Loucy (cell line): ENCODE measurements around the gene CNTROB.

Source experiments
- H2AFZ ChIP-seq: fragments of 200-600 bp; sonication (generic); 2 replicates; pipeline ENCODE4 v1.6.0; 2016; ENCODE audit warnings: antibody characterized with exemption, mild to moderate bottlenecking, low read length, moderate library complexity
- H3F3A ChIP-seq: fragments of 200-600 bp; 2 replicates; pipeline ENCODE4 v1.6.0; 2016; ENCODE audit warnings: antibody characterized with exemption, low read depth, mild to moderate bottlenecking
- H3K27me3 ChIP-seq: fragments of 200-600 bp; sonication (generic); 2 replicates; pipeline ENCODE4 v1.6.1; 2014; ENCODE audit warnings: low read length, mild to moderate bottlenecking; ENCODE audit not compliant: insufficient read depth, poor library complexity, severe bottlenecking
- H3K36me3 ChIP-seq: fragments of 200-600 bp; sonication (generic); 2 replicates; pipeline ENCODE4 v1.6.1; 2016; ENCODE audit warnings: low read length; ENCODE audit not compliant: insufficient read depth
- H3K4me1 ChIP-seq: fragments of 200-600 bp; sonication (generic); 2 replicates; pipeline ENCODE4 v1.5.1; 2014; ENCODE audit warnings: low read length, mild to moderate bottlenecking; ENCODE audit not compliant: insufficient read depth, poor library complexity, severe bottlenecking
- H3K4me2 ChIP-seq: fragments of 200-600 bp; sonication (generic); 2 replicates; pipeline ENCODE4 v1.6.0; 2014; ENCODE audit warnings: antibody characterized with exemption, low read length, low read depth, mild to moderate bottlenecking; ENCODE audit not compliant: poor library complexity, severe bottlenecking
- H3K4me3 ChIP-seq: fragments of 200-600 bp; sonication (generic); 2 replicates; pipeline ENCODE4 v1.5.1; 2014; ENCODE audit warnings: low read length, mild to moderate bottlenecking, mixed read lengths; ENCODE audit not compliant: poor library complexity, severe bottlenecking
- H3K79me2 ChIP-seq: fragments of 200-600 bp; sonication (generic); 2 replicates; pipeline ENCODE4 v1.6.1; 2014; ENCODE audit warnings: low read length; ENCODE audit not compliant: insufficient read depth
- H3K9ac ChIP-seq: fragments of 200-600 bp; sonication (generic); 2 replicates; pipeline ENCODE4 v1.6.0; 2014; ENCODE audit warnings: mild to moderate bottlenecking, low read depth, low read length, moderate library complexity; ENCODE audit not compliant: poor library complexity, severe bottlenecking
- H3K9me2 ChIP-seq: fragments of 200-600 bp; sonication (generic); replicated peaks from 2 replicates; pipeline ENCODE4 v1.6.1; 2016; ENCODE audit warnings: low read depth, low read length, mixed read lengths
- H3K9me3 ChIP-seq: fragments of 200-600 bp; sonication (generic); 2 replicates; pipeline ENCODE4 v1.6.1; 2014; ENCODE audit warnings: mild to moderate bottlenecking, antibody characterized with exemption, low read length, low read depth; ENCODE audit not compliant: insufficient read depth
- H4K20me1 ChIP-seq: fragments of 200-600 bp; sonication (generic); 2 replicates; pipeline ENCODE4 v1.6.0; 2014; ENCODE audit warnings: antibody characterized with exemption, low read length, mild to moderate bottlenecking; ENCODE audit not compliant: insufficient read depth, poor library complexity, severe bottlenecking
- CTCF ChIP-seq: fragments of 200-600 bp; sonication (generic); conservative IDR thresholded peaks from 2 replicates; pipeline ENCODE4 v1.5.1; 2014; ENCODE audit warnings: mild to moderate bottlenecking, antibody characterized with exemption, low read length
- EZH2phosphoT487 ChIP-seq: fragments of 200-600 bp; IDR thresholded peaks from 2 replicates; pipeline ENCODE4 v1.6.1; 2018; ENCODE audit warnings: antibody characterized with exemption, mild to moderate bottlenecking, moderate library complexity, borderline replicate concordance

The CNTROB gene

GRCh38 chr17:7982666-7983065 lies 50.7 kb downstream of the CNTROB start:
- Histone ChIP-seq H2AFZ (no peak overlapping the region), H3K36me3 (no peaks in the 10 kb centered on the region), H3K4me2 (no peak overlapping the region), H3K4me1 (no peaks in the 10 kb centered on the region), H3K9ac (no peak overlapping the region), H3K9me3 (no peaks in the 10 kb centered on the region), H3K79me2 (no peaks in the 10 kb centered on the region), H3K27me3 (no peaks in the 10 kb centered on the region), H3K9me2 (no peaks in the 10 kb centered on the region), H3K4me3 (no peak overlapping the region), H4K20me1 (no peaks in the 10 kb centered on the region), H3F3A (no peaks in the 10 kb centered on the region)
- TF ChIP-seq EZH2phosphoT487 (no peak), CTCF (peak; percentile 59)

GRCh38 chr17:7984904-7985303 lies 52.9 kb downstream of the CNTROB start:
- Histone ChIP-seq H3K4me1 (peaks cover 6% of the 10 kb centered on the region), H3K4me3 (no peak overlapping the region), H3K9ac (no peak overlapping the region), H2AFZ (no peak overlapping the region), H3K9me3 (no peaks in the 10 kb centered on the region), H3K79me2 (no peaks in the 10 kb centered on the region), H3K36me3 (no peaks in the 10 kb centered on the region), H3K9me2 (no peaks in the 10 kb centered on the region), H4K20me1 (no peaks in the 10 kb centered on the region), H3K27me3 (no peaks in the 10 kb centered on the region), H3K4me2 (no peak overlapping the region), H3F3A (peaks cover 11% of the 10 kb centered on the region)
- TF ChIP-seq CTCF (no peak), EZH2phosphoT487 (no peak)

- Histone ChIP-seq H3F3A (peaks cover 17% of the 10 kb centered on the region), H4K20me1 (no peaks in the 10 kb centered on the region), H3K4me1 (peaks cover 14% of the 10 kb centered on the region), H3K4me2 (no peak overlapping the region), H3K36me3 (no peaks in the 10 kb centered on the region), H3K4me3 (no peak overlapping the region), H3K9me3 (no peaks in the 10 kb centered on the region), H3K9me2 (no peaks in the 10 kb centered on the region), H3K79me2 (no peaks in the 10 kb centered on the region), H2AFZ (no peak overlapping the region), H3K27me3 (no peaks in the 10 kb centered on the region), H3K9ac (no peak overlapping the region)
- TF ChIP-seq EZH2phosphoT487 (no peak), CTCF (no peak)
These were observed 55.3 kb downstream of the CNTROB start for GRCh38 chr17:7987112-7987893.
